ENCODE results near the gene CCDC152.
"Not testable (repeated sequence)": the region's sequence is repeated elsewhere in the genome, so short reads cannot be mapped to it uniquely, and the experiment has no call there.

Gene CCDC152

DNA sequence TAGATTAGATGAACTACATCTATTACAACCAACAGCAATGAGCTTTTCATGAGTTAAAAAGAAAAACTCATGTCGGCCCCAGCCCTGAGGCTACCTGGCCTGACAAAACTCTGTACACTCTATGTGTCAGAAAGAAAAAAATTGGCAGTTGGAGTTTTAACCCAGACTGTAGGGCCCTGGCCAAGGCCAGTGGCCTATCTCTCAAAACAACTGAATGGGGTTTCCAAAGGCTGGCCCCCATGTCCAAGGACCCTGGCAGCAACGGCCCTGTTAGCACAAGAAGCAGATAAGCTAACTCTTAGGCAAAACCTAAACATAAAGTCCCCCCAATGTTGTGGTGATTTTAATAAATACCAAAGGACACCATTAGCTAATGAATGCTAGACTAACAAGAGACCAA, 59.9 kb downstream of the CCDC152 start:
- DNase-seq, result not testable (repeated sequence)

DNA sequence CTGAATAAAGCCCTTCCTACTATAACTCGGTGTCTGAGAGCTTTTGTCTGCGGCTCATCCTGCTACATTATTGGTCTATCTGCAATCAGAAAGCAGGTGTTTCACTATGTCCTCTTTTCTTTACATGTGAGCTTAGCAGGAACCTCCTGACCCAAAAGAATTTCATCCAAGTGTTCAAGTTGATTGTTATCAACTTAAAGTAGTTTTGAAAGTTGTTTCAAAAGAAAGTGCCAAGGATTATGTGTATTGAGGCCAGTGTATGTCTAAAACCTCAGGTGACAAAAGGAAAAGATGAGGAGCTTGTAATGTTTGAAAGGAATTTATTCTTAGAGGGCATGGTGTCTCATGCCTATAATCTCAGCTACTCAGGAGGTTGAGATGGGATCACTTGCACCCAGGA, 63.1 kb downstream of the CCDC152 start:
- no peak for DNase-seq

DNA sequence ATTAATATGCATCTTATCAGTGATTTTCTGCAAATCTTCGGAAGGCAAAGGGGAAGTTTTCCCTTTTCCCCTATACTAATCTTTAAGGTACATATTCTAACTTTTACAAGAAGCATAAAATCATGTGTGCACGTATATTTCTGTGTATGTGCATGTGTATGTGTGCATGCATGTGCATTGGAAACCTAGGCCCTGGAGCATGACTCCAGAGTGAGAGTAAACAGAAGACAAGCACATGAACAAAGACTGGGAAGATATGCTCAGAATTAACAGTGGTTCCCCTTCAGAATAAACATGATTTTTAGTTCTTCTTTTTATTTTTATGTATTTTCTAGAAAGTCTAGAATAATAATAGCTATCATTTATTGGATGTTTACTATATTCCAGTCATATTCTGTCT, 65.9 kb downstream of the CCDC152 start:
- DNase-seq, result no peak

DNA sequence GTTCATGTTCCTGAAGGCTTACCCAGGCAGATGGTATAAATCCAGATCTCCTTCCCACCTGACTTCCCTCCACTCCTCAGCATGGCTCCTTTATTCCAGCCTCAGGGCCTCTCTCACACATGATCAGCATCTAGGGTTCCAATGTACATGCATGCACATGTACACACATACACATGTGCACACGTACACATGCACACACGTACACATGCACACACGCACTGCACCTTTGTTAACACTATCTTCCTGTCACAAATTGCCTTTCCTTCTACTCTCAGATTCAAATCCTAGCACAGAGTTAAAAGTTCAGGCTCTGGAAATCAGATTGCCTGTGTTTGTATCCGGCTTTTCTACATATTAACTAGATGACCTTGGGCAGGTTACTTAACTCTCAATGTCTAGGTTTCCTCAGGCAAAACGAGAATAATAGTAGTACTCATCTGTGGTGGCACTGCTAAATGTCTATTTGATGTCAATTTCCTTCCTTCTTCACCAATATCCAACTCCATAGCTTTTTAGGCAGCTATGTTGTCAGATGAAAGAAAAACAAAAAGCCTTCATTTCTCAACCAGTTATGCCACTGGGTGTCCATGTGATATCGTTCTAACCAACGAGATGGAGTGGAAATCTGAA, 67.8 kb downstream of the CCDC152 start:
- no peak for DNase-seq

DNA sequence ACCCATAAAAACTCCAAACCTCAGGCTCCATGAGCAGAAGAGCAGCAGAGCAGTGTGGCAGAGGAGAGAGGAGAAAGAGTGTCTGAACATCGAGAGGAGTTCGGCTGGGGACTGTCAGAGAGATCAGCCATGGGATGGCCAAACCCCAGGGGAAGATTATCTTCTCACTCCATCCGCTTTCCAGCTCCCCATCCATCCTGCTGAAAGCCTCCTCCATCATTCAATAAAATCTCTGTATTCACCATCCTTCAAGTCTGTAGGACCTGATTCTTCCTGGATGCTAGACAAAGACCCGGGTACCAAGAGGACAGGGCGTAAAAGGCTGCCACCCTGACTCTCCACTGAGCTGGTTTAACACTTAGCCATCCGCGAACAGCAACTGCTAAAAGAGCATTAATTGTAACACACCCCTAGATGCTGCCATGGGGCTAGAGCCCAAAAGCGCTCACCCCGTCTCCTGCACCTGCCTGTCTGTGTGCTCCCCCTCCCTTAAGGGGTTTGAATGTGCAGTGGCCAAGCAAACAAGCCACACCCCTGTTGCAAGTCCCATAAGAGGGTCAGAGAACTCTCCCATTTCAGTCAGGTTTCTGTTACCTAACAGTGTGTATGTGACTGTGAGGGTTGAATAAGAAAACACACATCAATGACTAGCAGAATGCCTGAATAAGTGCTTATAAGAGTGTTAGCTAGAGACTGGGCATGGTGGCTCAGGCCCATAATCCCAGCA, 69.0 kb downstream of the CCDC152 start:
- peak; percentile 69 for DNase-seq

DNA sequence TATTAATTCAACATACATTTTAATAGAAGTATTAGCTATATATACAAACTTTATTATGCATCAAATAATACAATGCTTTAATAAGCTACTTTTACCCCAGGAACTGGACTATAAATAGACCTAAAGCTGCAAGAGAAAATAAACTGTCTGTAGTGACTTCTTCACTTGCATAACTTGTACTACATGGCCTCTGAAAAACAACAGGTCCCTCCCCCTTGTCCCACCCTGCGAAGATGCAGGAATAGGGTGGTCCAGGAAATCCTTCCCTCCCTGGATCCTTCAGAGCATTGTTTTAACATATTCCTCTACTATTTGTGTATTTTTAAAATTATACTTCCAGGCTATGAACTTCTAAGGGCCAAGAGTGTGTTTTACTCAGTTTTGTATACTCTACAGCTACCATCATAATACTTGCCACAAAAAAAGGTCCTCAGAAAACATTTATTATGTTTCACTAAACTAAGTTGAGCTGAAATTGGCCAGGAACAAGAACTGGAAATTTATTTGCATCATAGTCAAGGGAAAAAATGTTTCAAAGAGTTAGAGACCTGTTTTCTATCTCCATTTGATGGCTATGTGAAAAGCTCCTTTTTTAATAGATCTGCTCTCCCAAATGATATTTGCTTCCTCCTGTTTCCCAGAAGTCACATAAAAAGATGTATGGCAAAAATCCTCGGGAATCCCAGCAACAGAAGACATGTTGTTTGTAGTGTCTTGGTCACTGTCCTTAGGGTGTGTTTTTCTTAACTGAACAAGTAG, 70.3 kb downstream of the CCDC152 start:
- DNase-seq, result no peak

DNA sequence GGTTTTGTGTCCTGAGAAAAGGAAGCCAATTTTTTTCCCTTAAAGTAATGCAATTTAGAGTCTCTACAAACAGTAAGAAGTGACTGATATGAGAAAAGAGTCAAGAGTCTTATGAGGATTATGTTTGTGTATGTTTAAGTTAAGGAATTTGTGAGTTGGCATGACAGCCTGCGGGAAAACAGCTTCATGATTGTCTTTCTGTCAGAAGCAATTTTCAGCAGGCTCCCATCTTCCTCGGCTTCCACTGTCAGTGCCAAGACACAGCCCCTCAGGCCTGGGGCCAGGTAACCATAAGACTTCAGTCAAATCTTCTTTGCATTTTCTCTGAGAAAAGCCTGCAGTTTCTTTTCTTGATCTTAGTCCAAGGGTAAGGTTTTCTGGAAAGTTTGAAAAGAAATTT, 72.1 kb downstream of the CCDC152 start:
- no peak for DNase-seq

DNA sequence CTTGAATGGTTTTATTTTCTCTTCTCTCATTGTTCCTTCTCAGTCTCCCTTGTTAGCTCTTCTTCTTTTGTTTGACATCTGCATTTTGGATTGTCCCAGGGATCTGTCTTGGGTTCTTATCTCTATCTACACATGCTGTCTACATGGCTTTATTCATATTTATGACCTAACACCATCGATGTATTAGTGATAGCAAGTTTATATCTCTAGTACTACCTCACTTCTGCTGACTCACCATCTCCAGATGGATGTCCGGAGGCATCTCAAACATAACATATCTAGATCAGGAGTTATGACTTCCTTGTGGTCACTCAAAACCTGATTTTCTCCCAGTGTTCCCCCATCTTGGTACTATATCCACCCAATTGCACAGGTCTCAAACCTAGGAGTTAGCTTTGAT, 74.3 kb downstream of the CCDC152 start:
- DNase-seq, result no peak

DNA sequence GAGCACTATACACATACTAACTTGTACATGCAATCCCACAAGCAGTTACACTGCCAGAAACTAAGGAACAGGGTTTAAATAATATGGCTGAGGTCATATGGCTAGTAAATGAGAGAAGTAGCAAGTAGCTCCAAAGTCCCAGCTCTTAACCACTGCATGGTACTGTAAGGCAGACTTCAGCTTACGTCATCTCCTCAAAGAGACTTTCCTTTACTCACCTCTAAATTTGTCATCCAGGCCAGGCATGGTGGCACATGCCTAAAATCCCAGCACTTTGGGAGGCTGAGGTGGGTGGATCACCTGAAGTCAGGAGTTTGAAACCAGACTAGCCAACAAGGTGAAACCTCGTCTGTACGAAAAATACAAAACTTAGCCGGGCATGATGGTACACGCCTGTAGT, 75.4 kb downstream of the CCDC152 start:
- DNase-seq, result no peak

DNA sequence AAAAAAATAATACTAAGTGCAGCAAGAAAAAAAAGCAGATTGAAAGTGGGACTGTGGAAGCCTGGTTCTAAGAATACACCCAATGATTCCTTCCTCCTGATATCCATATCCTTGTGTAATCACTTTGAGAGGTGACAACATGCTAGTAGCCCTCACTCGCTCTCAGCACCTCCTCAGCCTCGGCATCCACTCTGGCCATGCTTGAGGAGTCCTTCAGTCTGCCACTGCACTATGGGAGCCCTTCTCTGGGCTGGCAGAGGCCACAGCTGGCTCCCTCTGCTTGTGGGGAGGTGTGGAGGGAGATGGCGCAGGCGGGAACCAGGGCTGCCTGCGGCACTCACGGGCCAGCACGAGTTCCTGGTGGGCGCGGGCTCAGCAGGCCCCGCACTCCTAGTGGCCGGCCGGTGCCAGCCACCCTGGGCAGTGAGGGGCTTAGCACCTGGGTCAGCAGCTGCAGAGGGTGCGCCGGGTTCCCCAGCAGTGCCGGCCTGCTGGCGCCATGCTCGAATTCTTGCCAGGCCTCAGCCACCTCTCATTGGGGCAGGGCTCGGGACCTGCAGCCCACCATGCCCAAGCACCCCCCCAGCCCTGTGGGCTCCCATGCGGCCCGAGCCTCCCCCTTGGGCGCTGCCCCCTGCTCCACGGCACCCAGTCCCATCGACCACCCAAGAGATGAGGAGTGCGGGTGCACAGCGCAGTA, 79.6 kb downstream of the CCDC152 start:
- DNase-seq, result no peak

DNA sequence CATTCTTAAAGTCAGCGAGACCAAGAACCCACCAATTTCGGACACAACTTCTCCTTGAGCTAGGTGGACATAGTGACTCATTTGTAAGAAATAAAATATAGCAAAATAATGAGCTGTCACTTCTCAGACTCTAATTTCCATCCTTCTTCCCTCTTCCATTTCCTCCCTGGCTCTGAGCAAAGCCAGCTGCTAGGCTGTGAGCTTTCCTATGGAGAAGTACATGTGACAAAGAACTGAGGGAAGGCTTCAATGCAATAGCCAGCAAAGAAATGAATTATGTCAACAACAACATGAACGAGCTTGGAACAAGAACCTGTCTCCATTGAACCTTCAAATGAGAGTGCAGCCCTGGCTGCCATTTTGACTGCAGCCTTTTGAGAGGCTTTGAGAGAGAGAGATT, 81.0 kb downstream of the CCDC152 start:
- no peak for DNase-seq

DNA sequence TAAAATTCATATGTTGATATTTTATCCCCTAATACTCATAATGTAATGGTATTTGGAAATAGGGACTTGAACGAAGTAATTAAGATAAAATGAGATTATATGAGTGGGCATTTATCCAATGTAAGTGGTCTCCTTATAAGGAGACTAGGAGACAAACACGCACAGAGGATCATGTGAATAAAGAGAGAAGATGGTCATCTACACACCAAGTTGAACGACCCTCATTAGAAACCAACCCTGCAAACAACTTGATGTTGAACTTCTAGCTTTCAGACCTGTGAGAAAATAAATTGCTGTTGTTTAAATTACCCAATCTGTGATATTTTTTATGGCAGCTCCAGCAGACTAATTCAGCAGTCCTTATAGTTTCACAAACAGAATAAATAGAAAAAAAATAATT, 82.6 kb downstream of the CCDC152 start:
- DNase-seq, result no peak

DNA sequence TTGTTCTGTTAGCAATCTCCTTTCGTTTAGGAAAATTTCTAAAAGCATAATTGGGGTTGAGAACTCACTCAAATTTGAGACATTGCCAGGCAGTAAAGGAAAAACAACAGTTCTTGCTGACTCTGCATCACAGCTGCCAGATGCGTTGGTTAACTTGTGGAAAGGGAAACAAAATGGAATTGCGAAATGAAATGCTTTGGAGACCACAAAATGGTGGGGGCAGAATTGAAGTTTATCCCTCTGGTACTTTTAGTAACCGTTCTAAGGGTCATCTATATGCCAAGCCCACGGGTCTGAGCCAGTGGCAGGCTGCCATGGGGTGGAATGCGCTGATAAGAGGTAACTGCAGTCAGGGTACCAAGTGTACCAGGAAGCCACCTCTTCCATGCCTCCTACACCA, 83.7 kb downstream of the CCDC152 start:
- no peak for DNase-seq

DNA sequence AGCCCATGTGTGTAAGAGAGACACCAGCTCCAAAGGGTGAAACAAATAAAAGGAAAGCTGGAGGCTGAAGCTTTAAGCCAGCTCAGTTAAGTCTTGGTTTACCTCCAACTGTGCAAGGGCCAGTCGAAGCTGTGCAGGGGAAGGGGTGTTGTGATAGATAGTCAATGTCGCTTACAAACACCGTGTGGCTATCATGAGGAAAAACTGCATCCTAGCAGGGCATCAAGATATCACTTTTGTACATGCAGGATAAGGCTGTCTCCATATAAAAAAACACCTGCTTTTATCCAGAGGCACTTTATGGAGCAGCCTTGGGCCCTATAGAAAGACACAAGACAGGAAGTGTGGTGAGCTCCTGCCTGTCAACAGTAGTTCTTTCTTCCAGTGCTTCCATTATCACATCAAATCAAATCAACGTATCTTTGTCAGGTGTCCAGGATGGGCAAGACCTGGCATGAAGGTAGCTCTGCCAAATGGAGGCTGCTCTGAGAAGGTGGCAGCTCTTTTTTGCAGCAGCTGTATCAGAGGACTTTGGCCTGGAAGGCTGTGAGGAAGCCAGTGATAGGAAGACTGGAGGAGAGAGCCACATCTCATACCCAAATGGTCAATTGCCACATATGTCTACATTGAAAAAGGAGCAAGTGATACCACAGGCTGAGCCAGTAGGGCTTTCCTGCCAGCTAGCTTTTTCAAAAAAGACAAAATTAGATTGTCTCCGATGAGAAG, 84.4 kb downstream of the CCDC152 start:
- peak; percentile 17 for DNase-seq

DNA sequence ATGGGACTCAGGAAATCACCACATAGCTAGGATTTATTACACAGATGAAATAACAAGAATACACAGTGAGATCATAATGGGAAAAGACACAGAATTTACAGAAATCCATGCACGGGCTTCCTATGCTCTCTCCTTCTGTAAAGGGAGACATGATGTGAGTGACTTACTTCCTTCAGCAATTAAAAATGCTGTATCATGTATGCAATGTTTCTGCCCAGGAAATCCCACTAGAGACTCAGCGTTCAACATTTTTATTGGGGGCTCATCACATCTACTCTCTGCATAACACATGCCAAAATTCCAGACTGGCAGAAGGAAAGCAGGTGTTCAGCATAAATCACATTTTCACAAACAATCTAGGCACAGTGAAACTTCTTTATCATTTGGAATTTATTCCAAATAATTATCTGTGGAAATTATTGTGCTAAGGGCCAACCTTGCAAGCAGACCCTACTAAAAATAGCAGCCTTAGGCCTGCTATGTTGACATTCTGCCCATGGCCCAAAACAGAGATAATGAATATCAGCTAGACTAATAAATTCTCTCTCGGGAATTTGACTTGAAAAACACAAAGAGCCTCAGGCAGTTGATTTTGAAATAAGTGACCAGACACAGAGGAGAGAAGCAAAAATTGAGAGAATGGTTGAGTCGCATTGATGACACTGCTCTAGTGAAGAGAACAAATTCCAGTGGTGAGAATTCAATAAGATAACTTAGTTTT, 86.5 kb downstream of the CCDC152 start:
- DNase-seq, result no peak

DNA sequence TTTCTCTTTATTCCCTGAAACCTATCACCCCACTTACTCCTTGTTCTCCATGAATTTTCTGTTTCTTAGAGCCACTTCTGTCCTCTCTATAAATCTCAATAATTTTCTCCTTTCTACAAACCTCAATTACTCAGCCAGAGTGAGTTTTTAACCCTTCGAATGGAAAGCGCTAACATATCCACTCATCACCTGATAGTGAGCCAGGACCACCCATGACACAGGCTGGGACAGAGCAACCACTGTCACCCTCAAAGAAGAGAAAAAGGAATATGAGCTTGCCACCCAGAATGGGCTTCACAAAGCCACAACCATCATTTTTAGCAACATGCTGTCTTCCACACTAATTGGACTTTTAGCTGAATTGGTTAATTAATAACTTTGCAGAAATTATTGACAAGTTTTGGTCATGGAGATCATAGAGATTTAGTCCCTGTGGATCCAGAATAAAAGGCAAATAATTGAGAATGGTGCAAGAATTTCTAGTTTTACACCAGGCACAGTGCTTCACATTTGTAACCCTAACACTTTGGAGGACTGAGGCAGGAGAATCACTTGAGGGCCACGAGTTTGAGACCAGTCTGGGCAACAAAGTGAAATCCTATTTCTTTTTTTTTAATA, 87.2 kb downstream of the CCDC152 start:
- DNase-seq, result no peak

DNA sequence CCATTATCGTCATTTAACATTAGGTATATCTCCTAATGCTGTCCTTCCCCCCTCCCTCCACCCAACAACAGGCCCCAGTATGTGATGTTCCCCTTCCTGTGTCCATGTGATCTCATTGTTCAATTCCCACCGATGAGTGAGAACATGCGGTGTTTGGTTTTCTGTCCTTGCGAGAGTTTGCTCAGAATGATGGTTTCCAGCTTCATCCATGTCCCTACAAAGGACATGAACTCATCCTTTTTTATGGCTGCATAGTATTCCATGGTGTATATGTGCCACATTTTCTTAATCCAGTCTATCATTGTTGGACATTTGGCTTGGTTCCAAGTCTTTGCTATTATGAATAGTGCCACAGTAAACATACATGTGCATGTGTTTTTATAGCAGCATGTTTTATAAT, 87.8 kb downstream of the CCDC152 start:
- DNase-seq, result not testable (repeated sequence)

DNA sequence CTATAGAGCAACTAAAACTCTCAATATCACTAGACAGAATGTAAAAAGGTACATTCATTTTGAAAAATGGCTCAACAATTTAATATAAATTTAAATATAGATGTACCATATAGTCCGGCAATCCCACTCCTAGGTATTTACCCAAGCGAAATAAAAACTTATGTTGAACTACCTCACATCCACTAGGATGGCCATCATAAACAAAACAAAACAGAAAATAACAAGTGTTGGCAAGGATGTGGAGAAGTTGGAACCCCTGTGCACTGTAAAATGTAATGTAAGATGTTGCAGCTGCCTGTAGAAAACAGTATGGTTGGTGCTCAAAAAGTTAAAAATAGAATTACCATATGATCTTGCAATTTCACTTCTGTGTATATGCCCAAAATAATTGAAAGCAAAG, 91.9 kb downstream of the CCDC152 start:
- no peak for DNase-seq

DNA sequence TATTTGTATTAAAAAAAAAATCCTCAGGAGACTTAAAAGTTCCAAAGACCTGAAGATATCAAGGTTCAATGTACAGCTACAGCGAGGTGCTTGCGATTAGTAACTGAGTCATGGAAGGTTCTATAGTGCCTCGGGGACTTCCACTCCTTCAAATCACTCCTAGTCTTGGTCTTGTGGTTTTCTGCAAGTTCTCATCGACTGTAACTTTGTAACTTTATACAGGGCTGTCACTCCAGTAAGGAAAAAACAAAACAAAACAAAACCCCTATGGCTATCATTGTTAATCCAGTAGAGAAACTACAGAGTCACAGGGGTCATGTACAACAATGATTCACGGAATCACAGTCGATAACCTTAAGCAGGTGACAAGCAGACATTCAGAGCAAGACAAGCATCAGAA, 94.9 kb downstream of the CCDC152 start:
- no peak for DNase-seq
